BJ (cell line): ENCODE measurements around the gene PHPT1. TPM values are rescaled to one million over a fixed set of nuclear protein-coding genes. Genes with fewer than 3 reads are reported as not detected.

ENCODE experiments used
- CTCF ChIA-PET: fragments of 350-600 bp; formaldehyde crosslinking; extraction: SDS; loops from one replicate; lab custom pipeline; 2021; ENCODE audit warnings: antibody characterized with exemption, inconsistent platforms; lab: Yijun Ruan, JAX
- POLR2A ChIA-PET: fragments of 300-600 bp; sonication (Branson Sonifier 250); formaldehyde crosslinking; extraction: SDS; loops from one replicate; lab custom pipeline; 2021; ENCODE audit warnings: antibody characterized with exemption; lab: Charles Lee
- DNase-seq: peaks from one replicate; pipeline ENCODE4 v3.0.0-alpha.2; 2011; ENCODE audit warnings: low read depth
- H3K27me3 ChIP-seq: 2 replicates; pipeline ENCODE4 v1.6.0; 2011; ENCODE audit warnings: low read length; ENCODE audit not compliant: control insufficient read depth, insufficient read depth
- H3K36me3 ChIP-seq: 2 replicates; pipeline ENCODE4 v1.5.1; 2011; ENCODE audit warnings: low read length; ENCODE audit not compliant: control insufficient read depth, insufficient read depth
- H3K4me3 ChIP-seq: 2 replicates; pipeline ENCODE4 v1.5.1; 2011; ENCODE audit warnings: low read depth, mild to moderate bottlenecking, control low read depth, low read length
- polyA plus RNA-seq: library from polyadenylated mRNA; depleted of rRNA; stranded (reverse); fragments of >200 nt; gene quantifications from 2 replicates; pipeline ENCODE4 v1.2.3, GENCODE V29; 2011
- TF ChIP-seq, protein P1 (sequence below): IDR thresholded peaks from 2 replicates; pipeline ENCODE4 v1.5.1; 2011; ENCODE audit warnings: low read depth, mild to moderate bottlenecking, control low read depth, inconsistent platforms, low read length, moderate library complexity; ENCODE audit not compliant: insufficient read depth

Gene PHPT1
- polyA plus RNA-seq, 1 experiment: 233 TPM

DNA sequence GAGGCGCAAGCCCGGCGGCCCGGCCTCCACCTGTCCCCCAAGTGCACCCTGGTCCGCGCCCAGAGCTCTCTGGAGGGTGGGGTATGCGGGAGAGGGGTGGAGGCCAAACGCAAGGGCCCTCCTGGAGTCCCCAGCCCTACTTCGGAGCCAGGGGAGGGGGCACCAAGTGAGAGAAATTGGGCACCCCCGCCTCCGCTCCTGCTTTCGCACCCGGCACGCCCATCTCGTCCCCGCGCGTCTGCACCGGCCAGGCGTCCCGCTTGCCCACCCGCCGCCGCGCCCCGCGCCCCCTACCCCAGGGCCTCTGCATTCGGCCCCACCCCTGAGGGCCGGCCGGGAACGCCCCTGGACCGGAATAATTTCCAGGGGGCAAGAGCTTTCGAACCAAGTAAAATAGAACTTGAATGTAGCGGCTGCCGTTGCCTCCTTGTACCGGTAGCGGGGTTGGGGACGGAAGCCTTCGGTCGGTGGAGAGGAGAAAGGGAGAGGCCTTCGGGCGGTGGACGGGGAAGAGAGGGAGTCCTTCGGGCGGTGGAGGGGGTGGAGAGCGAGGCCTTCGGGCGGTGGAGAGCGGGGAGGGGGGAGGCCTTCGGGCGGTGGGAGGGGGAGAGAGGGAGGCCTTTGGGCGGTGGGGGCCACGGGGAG is 694 bp upstream of the PHPT1 start:
- H3K27me3 ChIP-seq: peaks cover 7% of the 10 kb centered on the region; the same call in 1 of the 2 replicates
- peaks cover 10% of the 10 kb centered on the region for H3K36me3 ChIP-seq
- CTCF ChIA-PET: interaction anchor here (0.8 to 1.7 kb wide), 2 partner anchors 181 to 187 kb away, joined by 4 to 6 read pairs; no protein-coding TSS in a partner anchor
- no peak for DNase-seq
- peak overlapping the region; percentile 84 for H3K4me3 ChIP-seq
- POLR2A ChIA-PET: interaction anchor here (0.6 kb wide), 1 partner anchor 118 kb away, joined by 4 read pairs; no protein-coding TSS in a partner anchor
- TF ChIP-seq, protein P1, sequence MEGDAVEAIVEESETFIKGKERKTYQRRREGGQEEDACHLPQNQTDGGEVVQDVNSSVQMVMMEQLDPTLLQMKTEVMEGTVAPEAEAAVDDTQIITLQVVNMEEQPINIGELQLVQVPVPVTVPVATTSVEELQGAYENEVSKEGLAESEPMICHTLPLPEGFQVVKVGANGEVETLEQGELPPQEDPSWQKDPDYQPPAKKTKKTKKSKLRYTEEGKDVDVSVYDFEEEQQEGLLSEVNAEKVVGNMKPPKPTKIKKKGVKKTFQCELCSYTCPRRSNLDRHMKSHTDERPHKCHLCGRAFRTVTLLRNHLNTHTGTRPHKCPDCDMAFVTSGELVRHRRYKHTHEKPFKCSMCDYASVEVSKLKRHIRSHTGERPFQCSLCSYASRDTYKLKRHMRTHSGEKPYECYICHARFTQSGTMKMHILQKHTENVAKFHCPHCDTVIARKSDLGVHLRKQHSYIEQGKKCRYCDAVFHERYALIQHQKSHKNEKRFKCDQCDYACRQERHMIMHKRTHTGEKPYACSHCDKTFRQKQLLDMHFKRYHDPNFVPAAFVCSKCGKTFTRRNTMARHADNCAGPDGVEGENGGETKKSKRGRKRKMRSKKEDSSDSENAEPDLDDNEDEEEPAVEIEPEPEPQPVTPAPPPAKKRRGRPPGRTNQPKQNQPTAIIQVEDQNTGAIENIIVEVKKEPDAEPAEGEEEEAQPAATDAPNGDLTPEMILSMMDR: no peak

DNA sequence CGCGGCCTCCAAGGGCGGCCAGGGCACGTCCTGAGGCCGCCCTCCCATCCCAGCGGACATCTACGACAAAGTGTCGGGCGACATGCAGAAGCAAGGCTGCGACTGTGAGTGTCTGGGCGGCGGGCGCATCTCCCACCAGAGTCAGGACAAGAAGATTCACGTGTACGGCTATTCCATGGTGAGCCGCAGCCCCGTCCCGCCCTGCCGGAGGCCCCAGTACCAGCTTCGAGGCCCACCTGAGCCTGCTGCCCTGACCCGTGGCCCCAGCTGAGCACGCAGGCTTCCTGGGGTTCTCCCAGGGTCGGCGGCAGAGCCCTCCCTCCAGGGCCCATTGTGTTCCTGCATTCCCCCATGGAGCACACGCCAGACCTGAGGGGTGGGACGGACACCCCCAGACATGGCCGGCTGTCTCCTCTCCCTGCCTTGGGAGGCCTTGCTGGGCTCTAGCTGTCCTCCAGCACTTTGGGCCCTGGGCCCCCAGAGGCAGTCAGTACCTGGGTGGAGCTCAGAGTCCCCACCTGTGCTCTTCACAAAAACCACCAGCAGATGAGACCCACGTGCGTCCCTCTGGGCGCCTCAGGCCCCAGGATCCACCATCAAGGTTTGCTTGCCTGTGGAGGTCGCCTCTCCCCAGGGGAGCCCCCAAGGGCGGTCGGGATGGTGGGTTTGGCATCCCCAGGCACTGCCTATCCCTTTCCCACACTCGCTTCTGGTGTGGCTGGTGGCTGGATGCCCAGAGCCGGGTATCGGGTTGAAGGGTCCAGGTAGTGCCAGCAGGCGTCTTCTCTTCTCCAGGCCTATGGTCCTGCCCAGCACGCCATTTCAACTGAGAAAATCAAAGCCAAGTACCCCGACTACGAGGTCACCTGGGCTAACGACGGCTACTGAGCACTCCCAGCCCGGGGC is 1.0 kb downstream of the PHPT1 start:
- TF ChIP-seq, protein P1: no peak
- POLR2A ChIA-PET: no interaction called here
- peaks cover 10% of the 10 kb centered on the region for H3K36me3 ChIP-seq
- CTCF ChIA-PET: interaction anchor here (0.7 to 2.0 kb wide), 4 partner anchors 10 to 185 kb away, joined by 3 to 8 read pairs (median 3); partner anchors contain the start of gene EDF1
- H3K27me3 ChIP-seq: 0 out of 2 replicates have a peak, but pooled peaks cover 6% of the 10 kb centered on the region
- no peak for DNase-seq
- peak overlapping the region; percentile 84 for H3K4me3 ChIP-seq

DNA sequence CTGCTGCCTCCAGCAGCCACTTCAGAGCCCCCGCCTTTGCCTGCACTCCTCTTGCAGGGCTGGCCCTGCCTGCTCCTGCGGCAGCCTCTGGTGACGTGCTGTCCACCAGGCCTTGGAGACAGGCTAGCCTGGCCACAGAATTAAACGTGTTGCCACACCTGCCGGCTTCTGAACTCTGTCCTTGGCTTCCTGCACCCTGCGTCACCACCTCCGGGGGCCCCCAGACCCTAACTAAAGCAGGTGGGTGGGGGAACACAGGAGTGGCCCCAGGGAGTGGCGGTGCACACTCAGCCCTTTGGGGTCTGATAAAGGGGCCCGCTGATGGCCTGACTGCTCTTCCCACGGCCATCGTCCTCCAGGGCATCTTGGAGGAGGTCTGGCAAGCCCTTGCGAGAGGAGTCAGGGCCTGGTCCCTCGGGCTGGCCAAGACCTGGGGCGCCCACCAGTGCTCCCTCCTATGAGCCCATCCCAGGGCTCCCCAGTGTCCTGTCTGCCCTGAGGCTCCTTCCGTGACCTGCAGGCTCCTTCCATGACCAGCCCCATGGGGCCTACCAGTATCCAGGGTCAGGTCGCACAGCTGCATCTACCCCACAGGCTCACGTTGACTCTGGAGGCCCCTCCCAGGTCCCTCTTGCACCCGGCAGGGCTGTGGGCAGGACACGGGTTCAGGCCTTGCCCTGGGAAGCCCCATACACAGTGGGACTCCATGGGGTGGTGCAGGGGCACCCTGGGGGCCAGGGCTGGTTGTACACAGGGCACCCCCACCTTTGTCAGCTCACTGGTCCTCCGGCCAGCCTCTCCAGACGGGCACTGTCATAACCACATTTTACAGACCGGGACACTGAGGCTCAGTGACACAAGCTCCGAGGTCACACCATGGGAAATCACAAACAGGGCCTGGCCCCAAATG is 1.9 kb downstream of the PHPT1 start:
- Histone ChIP-seq H3K4me3 (no peak overlapping the region), H3K27me3 (0 out of 2 replicates have a peak, but pooled peaks cover 2% of the 10 kb centered on the region), H3K36me3 (peaks cover 10% of the 10 kb centered on the region)
- TF ChIP-seq, protein P1: no peak
- DNase-seq: no peak
- CTCF ChIA-PET: interaction anchor here (1.0 to 2.0 kb wide), 2 partner anchors 9 to 184 kb away, joined by 3 to 8 read pairs; no protein-coding TSS in a partner anchor
- POLR2A ChIA-PET: no interaction called here

DNA sequence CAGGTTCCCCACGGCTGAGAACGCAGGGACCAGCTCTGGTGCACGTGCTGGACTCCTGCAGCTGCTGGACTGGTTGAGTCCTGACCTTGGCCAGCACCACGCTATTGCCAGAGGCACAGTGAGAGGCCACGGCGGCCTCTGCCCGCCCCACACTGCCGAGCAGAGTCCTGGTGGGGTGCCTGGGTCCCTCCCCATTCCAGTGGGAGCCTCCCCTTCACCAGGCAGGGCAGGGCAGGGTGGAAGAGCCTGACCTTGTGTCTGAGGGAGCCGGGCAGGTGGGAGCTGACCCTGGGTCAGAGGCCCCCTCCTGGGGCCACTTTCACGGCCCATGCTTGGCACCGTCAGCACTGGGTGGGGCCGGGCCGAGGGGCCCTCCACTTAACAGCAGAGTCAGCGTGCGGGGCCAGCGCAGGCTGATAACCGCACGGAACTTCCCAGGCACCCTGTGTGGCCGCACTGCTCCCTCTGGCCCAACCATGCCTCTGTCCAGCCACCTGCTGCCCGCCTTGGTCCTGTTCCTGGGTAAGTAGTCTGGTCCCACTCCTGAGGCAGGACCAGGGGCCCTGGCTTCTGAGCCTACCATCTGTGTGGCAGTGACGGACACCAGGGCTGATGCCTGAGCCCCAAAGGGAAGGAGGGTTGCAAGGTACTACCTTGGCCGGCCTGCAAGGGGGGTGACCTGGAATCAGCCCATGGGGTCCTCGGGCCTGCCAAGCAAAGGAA is 2.9 kb downstream of the PHPT1 start, which contains the start of gene MAMDC4:
Gene MAMDC4 (plus strand): TSS at position 406 of the 723 bp plus-strand sequence. CDS start 71 bp downstream, at position 477.
- TF ChIP-seq, protein P1: no peak
- Histone ChIP-seq H3K27me3 (no peaks in the 10 kb centered on the region), H3K36me3 (peaks cover 11% of the 10 kb centered on the region), H3K4me3 (no peak within 1 kb of the TSS)
- DNase-seq: no peak
- ChIA-PET CTCF (interaction anchor here (0.7 kb wide), 2 partner anchors 9 to 183 kb away, joined by 3 read pairs; partner anchors contain the start of gene AJM1), POLR2A (no interaction called here)
